Progenitor cell of endocrine pancreas (in vitro differentiated cells): Measurements from ENCODE around the gene JMJD1C. TPM values are rescaled to one million over a fixed set of nuclear protein-coding genes. Genes with fewer than 3 reads are reported as not detected.

Experiments used
- DNase-seq: peaks from one replicate; pipeline ENCODE4 v3.0.0; 2021; ENCODE audit warnings: low spot score; ENCODE audit not compliant: unreplicated experiment
- H3K27ac Mint-ChIP-seq: 2 replicates; pipeline ENCODE4 v1.8.0; 2021; ENCODE audit warnings: mild to moderate bottlenecking, moderate library complexity, mixed read lengths
- H3K27me3 Mint-ChIP-seq: 2 replicates; pipeline ENCODE4 v1.8.0; 2021; ENCODE audit warnings: mixed read lengths
- H3K36me3 Mint-ChIP-seq: 2 replicates; pipeline ENCODE4 v1.8.0; 2022; ENCODE audit warnings: mixed read lengths; ENCODE audit not compliant: insufficient read depth
- H3K4me1 Mint-ChIP-seq: 2 replicates; pipeline ENCODE4 v1.8.0; 2021; ENCODE audit warnings: low read depth, mixed read lengths
- H3K4me3 Mint-ChIP-seq: 2 replicates; pipeline ENCODE4 v1.8.0; 2021; ENCODE audit warnings: low read depth, mild to moderate bottlenecking, moderate library complexity, mixed read lengths
- H3K9me3 Mint-ChIP-seq: 2 replicates; pipeline ENCODE4 v1.8.0; 2021; ENCODE audit warnings: low read depth, mixed read lengths
- CTCF ChIP-seq: fragments of 200-600 bp; sonication (generic); IDR thresholded peaks from one replicate; pipeline ENCODE4 v1.5.0; 2021; ENCODE audit warnings: antibody characterized with exemption, mild to moderate bottlenecking; ENCODE audit not compliant: unreplicated experiment
- total RNA-seq: library from RNA; stranded (reverse); gene quantifications from 2 replicates; pipeline ENCODE4 v1.2.1, GENCODE V29; 2021

The JMJD1C gene
- total RNA-seq, 1 donor from 2014 or later = 117 TPM

- Mint-ChIP-seq H3K27ac (no peak overlapping the region), H3K36me3 (peaks cover 36% of the 10 kb centered on the region), H3K4me1 (no peaks in the 10 kb centered on the region), H3K9me3 (no peaks in the 10 kb centered on the region), H3K27me3 (no peaks in the 10 kb centered on the region), H3K4me3 (no peak overlapping the region)
- no peak for TF ChIP-seq CTCF
- no peak for DNase-seq
Observed at GRCh38 chr10:63197344-63198092, 268.3 kb downstream of the JMJD1C start.

GRCh38 chr10:63192826-63193225 is 273.0 kb downstream of the JMJD1C start:
- no peak for TF ChIP-seq CTCF

GRCh38 chr10:63175534-63175933 is 290.2 kb downstream of the JMJD1C start:
- H3K4me1 Mint-ChIP-seq = peaks cover under 1% of the 10 kb centered on the region
- peaks cover 42% of the 10 kb centered on the region for H3K36me3 Mint-ChIP-seq
- DNase-seq = no peak
- H3K27ac Mint-ChIP-seq = no peak overlapping the region
- H3K9me3 Mint-ChIP-seq = no peaks in the 10 kb centered on the region
- no peaks in the 10 kb centered on the region for H3K27me3 Mint-ChIP-seq
- no peak for TF ChIP-seq CTCF
- no peak overlapping the region for H3K4me3 Mint-ChIP-seq

More at GRCh38 chr10:63192826-63193225, 273.0 kb downstream of the JMJD1C start:
- H3K36me3 Mint-ChIP-seq = peaks cover 46% of the 10 kb centered on the region
- no peak for DNase-seq
- no peak overlapping the region for H3K27ac Mint-ChIP-seq
- no peak overlapping the region for H3K4me3 Mint-ChIP-seq
- no peaks in the 10 kb centered on the region for H3K4me1 Mint-ChIP-seq
- H3K9me3 Mint-ChIP-seq = no peaks in the 10 kb centered on the region
- H3K27me3 Mint-ChIP-seq = no peaks in the 10 kb centered on the region

- Mint-ChIP-seq H3K27ac (no peak overlapping the region), H3K27me3 (no peaks in the 10 kb centered on the region), H3K9me3 (no peaks in the 10 kb centered on the region), H3K36me3 (peaks cover 38% of the 10 kb centered on the region), H3K4me3 (no peak overlapping the region), H3K4me1 (peaks cover 16% of the 10 kb centered on the region)
- no peak for TF ChIP-seq CTCF
- no peak for DNase-seq
Observed at GRCh38 chr10:63173468-63174232, 292.1 kb downstream of the JMJD1C start.

GRCh38 chr10:63171926-63172325 is 293.9 kb downstream of the JMJD1C start:
- Mint-ChIP-seq H3K4me3 (no peak overlapping the region), H3K4me1 (peaks cover 21% of the 10 kb centered on the region), H3K27ac (no peak overlapping the region), H3K9me3 (no peaks in the 10 kb centered on the region), H3K36me3 (peaks cover 34% of the 10 kb centered on the region), H3K27me3 (no peaks in the 10 kb centered on the region)
- no peak for TF ChIP-seq CTCF
- no peak for DNase-seq
